Measurements from ENCODE around the gene PRIM2.
"Not testable (repeated sequence)": the region's sequence is repeated elsewhere in the genome, so short reads cannot be mapped to it uniquely, and the experiment has no call there.

GRCh38 chr6:57311300-57312003, 6.0 kb upstream of the PRIM2 start:
- not testable (repeated sequence) for TF ChIP-seq EZH2 (IDR thresholded peaks at IDR 0.05); POLR2AphosphoS5 (IDR thresholded peaks at IDR 0.05; ENCODE audit: low read depth, low read length); CTCF (IDR thresholded peaks at IDR 0.05 in 2 of 3, conservative IDR thresholded peaks at IDR 0.05 in 1 of 3; ENCODE audit: borderline replicate concordance in 1 of 3, insufficient read depth in 1 of 3, low read depth in 2 of 3, low read length in 2 of 3); YY1 (IDR thresholded peaks at IDR 0.05; ENCODE audit: extremely low read depth, insufficient replicate concordance, low read depth, low read length); POLR2A (IDR thresholded peaks at IDR 0.05; ENCODE audit: borderline replicate concordance, extremely low read depth, insufficient read depth, insufficient read length); FOSL1 (IDR thresholded peaks at IDR 0.05; ENCODE audit: low read depth); CBX3 (IDR thresholded peaks at IDR 0.05; ENCODE audit: low read depth); ZFX (IDR thresholded peaks at IDR 0.05); ELF1 (IDR thresholded peaks at IDR 0.05; ENCODE audit: borderline replicate concordance, low read depth); ZNF274 (IDR thresholded peaks at IDR 0.05; ENCODE audit: low read depth, low read length); SP1 (IDR thresholded peaks at IDR 0.05; ENCODE audit: low read depth); EZH2phosphoT487 (IDR thresholded peaks at IDR 0.05; ENCODE audit: borderline replicate concordance)

Measured in HCT116 (cell line).